ENCODE data around the gene SYT1. TPM values are rescaled to one million over a fixed set of nuclear protein-coding genes. Genes with fewer than 3 reads are reported as not detected.

SYT1 gene
- polyA plus RNA-seq, 2 donors = 0.04 to 0.09 TPM

GRCh38 chr12:79162948-79163347 is 298.4 kb downstream of the SYT1 start:
- Histone ChIP-seq H3K4me3 (ENCODE audit: low read depth in 1 of 2, low read length in 2 of 2) (no peak overlapping the region), H3K36me3 (ENCODE audit: control insufficient read depth in 2 of 2, insufficient read depth in 2 of 2, low read length in 1 of 2) (no peaks in the 10 kb centered on the region), H3K27me3 (ENCODE audit: control insufficient read depth in 1 of 2, insufficient read depth in 2 of 2, low read length in 2 of 2) (no peaks in the 10 kb centered on the region), H3K9me3 (ENCODE audit: control insufficient read depth in 2 of 2, insufficient read depth in 1 of 2, low read depth in 1 of 2, low read length in 1 of 2) (no peaks in the 10 kb centered on the region), H3K27ac (ENCODE audit: low read depth in 2 of 2, low read length in 1 of 2) (no peak overlapping the region), H3K4me1 (ENCODE audit: control insufficient read depth in 2 of 2, insufficient read depth in 2 of 2, low read length in 1 of 2) (no peaks in the 10 kb centered on the region)
- WGBS, 2 donors = 74 to 86% methylated on average over 1 of the region's 1 CpG

GRCh38 chr12:79164890-79165289 is 300.3 kb downstream of the SYT1 start:
- no peaks in the 10 kb centered on the region for H3K4me1 ChIP-seq (ENCODE audit: control insufficient read depth in 2 of 2, insufficient read depth in 2 of 2, low read length in 1 of 2)
- WGBS, 2 donors = 59 to 68% methylated on average over 2 of the region's 2 CpGs

GRCh38 chr12:79168687-79169086 is 304.1 kb downstream of the SYT1 start:
- Histone ChIP-seq H3K27ac (ENCODE audit: low read depth in 2 of 2, low read length in 1 of 2) (no peak overlapping the region), H3K36me3 (ENCODE audit: control insufficient read depth in 2 of 2, insufficient read depth in 2 of 2, low read length in 1 of 2) (no peaks in the 10 kb centered on the region), H3K4me3 (ENCODE audit: low read depth in 1 of 2, low read length in 2 of 2) (no peak overlapping the region), H3K27me3 (ENCODE audit: control insufficient read depth in 1 of 2, insufficient read depth in 2 of 2, low read length in 2 of 2) (no peaks in the 10 kb centered on the region), H3K9me3 (ENCODE audit: control insufficient read depth in 2 of 2, insufficient read depth in 1 of 2, low read depth in 1 of 2, low read length in 1 of 2) (no peaks in the 10 kb centered on the region), H3K4me1 (ENCODE audit: control insufficient read depth in 2 of 2, insufficient read depth in 2 of 2, low read length in 1 of 2) (no peaks in the 10 kb centered on the region)
- WGBS, 2 donors = 65 to 81% methylated on average over 2 of the region's 2 CpGs

More at GRCh38 chr12:79164890-79165289, 300.3 kb downstream of the SYT1 start:
- Histone ChIP-seq H3K9me3 (ENCODE audit: control insufficient read depth in 2 of 2, insufficient read depth in 1 of 2, low read depth in 1 of 2, low read length in 1 of 2) (no peaks in the 10 kb centered on the region), H3K27ac (ENCODE audit: low read depth in 2 of 2, low read length in 1 of 2) (no peak overlapping the region), H3K27me3 (ENCODE audit: control insufficient read depth in 1 of 2, insufficient read depth in 2 of 2, low read length in 2 of 2) (no peaks in the 10 kb centered on the region), H3K4me3 (ENCODE audit: low read depth in 1 of 2, low read length in 2 of 2) (no peak overlapping the region), H3K36me3 (ENCODE audit: control insufficient read depth in 2 of 2, insufficient read depth in 2 of 2, low read length in 1 of 2) (no peaks in the 10 kb centered on the region)

- no peaks in the 10 kb centered on the region for H3K36me3 ChIP-seq (ENCODE audit: control insufficient read depth in 2 of 2, insufficient read depth in 2 of 2, low read length in 1 of 2)
- no peaks in the 10 kb centered on the region for H3K9me3 ChIP-seq (ENCODE audit: control insufficient read depth in 2 of 2, insufficient read depth in 1 of 2, low read depth in 1 of 2, low read length in 1 of 2)
- no peaks in the 10 kb centered on the region for H3K4me1 ChIP-seq (ENCODE audit: control insufficient read depth in 2 of 2, insufficient read depth in 2 of 2, low read length in 1 of 2)
- no peak overlapping the region for H3K4me3 ChIP-seq (ENCODE audit: low read depth in 1 of 2, low read length in 2 of 2)
- 0 to 6% methylated on average over 1 of the region's 1 CpG for WGBS, 2 donors
- no peaks in the 10 kb centered on the region for H3K27me3 ChIP-seq (ENCODE audit: control insufficient read depth in 1 of 2, insufficient read depth in 2 of 2, low read length in 2 of 2)
- H3K27ac ChIP-seq (ENCODE audit: low read depth in 2 of 2, low read length in 1 of 2) = no peak overlapping the region
These were observed 310.1 kb downstream of the SYT1 start for GRCh38 chr12:79174626-79175025.

GRCh38 chr12:79183003-79183402 is 318.4 kb downstream of the SYT1 start:
- WGBS, 2 donors = 88 to 94% methylated on average over 2 of the region's 2 CpGs
- no peaks in the 10 kb centered on the region for H3K27me3 ChIP-seq (ENCODE audit: control insufficient read depth in 1 of 2, insufficient read depth in 2 of 2, low read length in 2 of 2)
- H3K9me3 ChIP-seq (ENCODE audit: control insufficient read depth in 2 of 2, insufficient read depth in 1 of 2, low read depth in 1 of 2, low read length in 1 of 2) = no peaks in the 10 kb centered on the region
- no peaks in the 10 kb centered on the region for H3K36me3 ChIP-seq (ENCODE audit: control insufficient read depth in 2 of 2, insufficient read depth in 2 of 2, low read length in 1 of 2)
- H3K4me3 ChIP-seq (ENCODE audit: low read depth in 1 of 2, low read length in 2 of 2) = no peak overlapping the region
- H3K4me1 ChIP-seq (ENCODE audit: control insufficient read depth in 2 of 2, insufficient read depth in 2 of 2, low read length in 1 of 2) = no peaks in the 10 kb centered on the region
- no peak overlapping the region for H3K27ac ChIP-seq (ENCODE audit: low read depth in 2 of 2, low read length in 1 of 2)

GRCh38 chr12:79183926-79184325 is 319.4 kb downstream of the SYT1 start:
- no peaks in the 10 kb centered on the region for H3K9me3 ChIP-seq (ENCODE audit: control insufficient read depth in 2 of 2, insufficient read depth in 1 of 2, low read depth in 1 of 2, low read length in 1 of 2)
- no peaks in the 10 kb centered on the region for H3K4me1 ChIP-seq (ENCODE audit: control insufficient read depth in 2 of 2, insufficient read depth in 2 of 2, low read length in 1 of 2)
- H3K27ac ChIP-seq (ENCODE audit: low read depth in 2 of 2, low read length in 1 of 2) = no peak overlapping the region
- no peaks in the 10 kb centered on the region for H3K36me3 ChIP-seq (ENCODE audit: control insufficient read depth in 2 of 2, insufficient read depth in 2 of 2, low read length in 1 of 2)
- H3K27me3 ChIP-seq (ENCODE audit: control insufficient read depth in 1 of 2, insufficient read depth in 2 of 2, low read length in 2 of 2) = no peaks in the 10 kb centered on the region
- WGBS, 2 donors = 61 to 68% methylated on average over 3 of the region's 3 CpGs
- H3K4me3 ChIP-seq (ENCODE audit: low read depth in 1 of 2, low read length in 2 of 2) = no peak overlapping the region

GRCh38 chr12:79186506-79186905 is 321.9 kb downstream of the SYT1 start:
- H3K4me1 ChIP-seq (ENCODE audit: control insufficient read depth in 2 of 2, insufficient read depth in 2 of 2, low read length in 1 of 2) = no peaks in the 10 kb centered on the region
- no peaks in the 10 kb centered on the region for H3K36me3 ChIP-seq (ENCODE audit: control insufficient read depth in 2 of 2, insufficient read depth in 2 of 2, low read length in 1 of 2)
- no peaks in the 10 kb centered on the region for H3K27me3 ChIP-seq (ENCODE audit: control insufficient read depth in 1 of 2, insufficient read depth in 2 of 2, low read length in 2 of 2)
- 56 to 66% methylated on average over 2 of the region's 2 CpGs for WGBS, 2 donors
- H3K9me3 ChIP-seq (ENCODE audit: control insufficient read depth in 2 of 2, insufficient read depth in 1 of 2, low read depth in 1 of 2, low read length in 1 of 2) = no peaks in the 10 kb centered on the region
- H3K4me3 ChIP-seq (ENCODE audit: low read depth in 1 of 2, low read length in 2 of 2) = no peak overlapping the region
- no peak overlapping the region for H3K27ac ChIP-seq (ENCODE audit: low read depth in 2 of 2, low read length in 1 of 2)

- Histone ChIP-seq H3K27ac (ENCODE audit: low read depth in 2 of 2, low read length in 1 of 2) (no peak overlapping the region), H3K4me3 (ENCODE audit: low read depth in 1 of 2, low read length in 2 of 2) (no peak overlapping the region), H3K4me1 (ENCODE audit: control insufficient read depth in 2 of 2, insufficient read depth in 2 of 2, low read length in 1 of 2) (no peaks in the 10 kb centered on the region), H3K9me3 (ENCODE audit: control insufficient read depth in 2 of 2, insufficient read depth in 1 of 2, low read depth in 1 of 2, low read length in 1 of 2) (no peaks in the 10 kb centered on the region), H3K36me3 (ENCODE audit: control insufficient read depth in 2 of 2, insufficient read depth in 2 of 2, low read length in 1 of 2) (no peaks in the 10 kb centered on the region), H3K27me3 (ENCODE audit: control insufficient read depth in 1 of 2, insufficient read depth in 2 of 2, low read length in 2 of 2) (no peaks in the 10 kb centered on the region)
- 32 to 52% methylated on average over 4 of the region's 4 CpGs for WGBS, 2 donors
These were observed 322.5 kb downstream of the SYT1 start for GRCh38 chr12:79187032-79187431.

GRCh38 chr12:79191391-79191790 is 326.8 kb downstream of the SYT1 start:
- H3K27ac ChIP-seq (ENCODE audit: low read depth in 2 of 2, low read length in 1 of 2) = no peak overlapping the region
- no peaks in the 10 kb centered on the region for H3K9me3 ChIP-seq (ENCODE audit: control insufficient read depth in 2 of 2, insufficient read depth in 1 of 2, low read depth in 1 of 2, low read length in 1 of 2)
- no peak overlapping the region for H3K4me3 ChIP-seq (ENCODE audit: low read depth in 1 of 2, low read length in 2 of 2)
- no peaks in the 10 kb centered on the region for H3K36me3 ChIP-seq (ENCODE audit: control insufficient read depth in 2 of 2, insufficient read depth in 2 of 2, low read length in 1 of 2)
- no peaks in the 10 kb centered on the region for H3K4me1 ChIP-seq (ENCODE audit: control insufficient read depth in 2 of 2, insufficient read depth in 2 of 2, low read length in 1 of 2)
- H3K27me3 ChIP-seq (ENCODE audit: control insufficient read depth in 1 of 2, insufficient read depth in 2 of 2, low read length in 2 of 2) = no peaks in the 10 kb centered on the region

GRCh38 chr12:79194595-79194994 is 330.0 kb downstream of the SYT1 start:
- H3K27ac ChIP-seq (ENCODE audit: low read depth in 2 of 2, low read length in 1 of 2) = no peak overlapping the region
- no peaks in the 10 kb centered on the region for H3K36me3 ChIP-seq (ENCODE audit: control insufficient read depth in 2 of 2, insufficient read depth in 2 of 2, low read length in 1 of 2)
- no peaks in the 10 kb centered on the region for H3K27me3 ChIP-seq (ENCODE audit: control insufficient read depth in 1 of 2, insufficient read depth in 2 of 2, low read length in 2 of 2)
- WGBS, 2 donors = 59 to 65% methylated on average over 3 of the region's 3 CpGs
- H3K4me3 ChIP-seq (ENCODE audit: low read depth in 1 of 2, low read length in 2 of 2) = no peak overlapping the region
- H3K9me3 ChIP-seq (ENCODE audit: control insufficient read depth in 2 of 2, insufficient read depth in 1 of 2, low read depth in 1 of 2, low read length in 1 of 2) = no peaks in the 10 kb centered on the region
- H3K4me1 ChIP-seq (ENCODE audit: control insufficient read depth in 2 of 2, insufficient read depth in 2 of 2, low read length in 1 of 2) = no peaks in the 10 kb centered on the region

Data from esophagus (tissue), 2 donors.